Endodermal cell (in vitro differentiated cells): ENCODE results near the gene H2AZ2. TPM values are rescaled to one million over a fixed set of nuclear protein-coding genes. Genes with fewer than 3 reads are reported as not detected.

Source experiments
- DNase-seq: peaks from one replicate; pipeline ENCODE4 v3.0.0-alpha.2; 2017
- H3K27ac ChIP-seq: 2 replicates; pipeline ENCODE4 v1.5.1; 2013; ENCODE audit warnings: mild to moderate bottlenecking, low read depth, low read length, moderate library complexity
- H3K27me3 ChIP-seq: 2 replicates; pipeline ENCODE4 v1.6.1; 2013; ENCODE audit warnings: mild to moderate bottlenecking, low read length, moderate library complexity; ENCODE audit not compliant: insufficient read depth, control insufficient read depth, poor library complexity, severe bottlenecking
- H3K36me3 ChIP-seq: 2 replicates; pipeline ENCODE4 v1.7.0; 2013; ENCODE audit warnings: mild to moderate bottlenecking, low read length, moderate library complexity; ENCODE audit not compliant: control insufficient read depth, insufficient read depth
- H3K4me1 ChIP-seq: one replicate; pipeline ENCODE4 v1.7.0; 2013; ENCODE audit warnings: low read length; ENCODE audit not compliant: control insufficient read depth, insufficient read depth
- H3K4me3 ChIP-seq: 2 replicates; pipeline ENCODE4 v1.5.1; 2013; ENCODE audit warnings: mild to moderate bottlenecking, low read length, moderate library complexity
- H3K9ac ChIP-seq: 2 replicates; pipeline ENCODE4 v1.6.1; 2013; ENCODE audit warnings: mild to moderate bottlenecking, low read length, moderate library complexity; ENCODE audit not compliant: poor library complexity, severe bottlenecking; ENCODE audit errors: extremely low read depth
- H3K9me3 ChIP-seq: 2 replicates; pipeline ENCODE4 v1.6.1; 2013; ENCODE audit warnings: mild to moderate bottlenecking, low read length, moderate library complexity; ENCODE audit not compliant: control insufficient read depth
- H3K27ac Mint-ChIP-seq: 2 replicates; pipeline ENCODE4 v1.8.0; 2020; ENCODE audit warnings: mixed read lengths
- H3K27me3 Mint-ChIP-seq: 2 replicates; pipeline ENCODE4 v1.8.0; 2021; ENCODE audit warnings: mild to moderate bottlenecking, mixed read lengths; ENCODE audit not compliant: insufficient read depth
- H3K36me3 Mint-ChIP-seq: 2 replicates; pipeline ENCODE4 v1.8.0; 2020; ENCODE audit warnings: low read depth, mixed read lengths
- H3K4me1 Mint-ChIP-seq: 2 replicates; pipeline ENCODE4 v1.8.0; 2020; ENCODE audit warnings: mixed read lengths
- H3K4me3 Mint-ChIP-seq: 2 replicates; pipeline ENCODE4 v1.8.0; 2020; ENCODE audit warnings: mild to moderate bottlenecking, moderate library complexity, mixed read lengths
- H3K9me3 Mint-ChIP-seq: 2 replicates; pipeline ENCODE4 v1.8.0; 2020; ENCODE audit warnings: mild to moderate bottlenecking, mixed read lengths
- WGBS, 2 experiments: methylation state at CpG; one replicate each; pipeline versions ENCODE4 v1.1.5 to v1.1.7; 2013; ENCODE audit warnings: missing lambda C conversion rate in 2 of 2, mixed read lengths in 1 of 2; ENCODE audit not compliant: insufficient coverage in 1 of 2, insufficient read length in 1 of 2; 5-methylcytosine and 5-hydroxymethylcytosine counted together
- total RNA-seq, 2 donors: library from RNA; stranded (reverse); fragmentation: NEBNext Ultra II Directional in 1 of 2; extraction: Animal tissue kit (Norgen Biotek cat#: 25700) in 1 of 2; gene quantifications; 2 replicates in 1 of 2; 3 replicates in 1 of 2; pipeline ENCODE4 v1.2.1, GENCODE V29; 2021
- TF ChIP-seq, protein P1 (sequence below): fragments of 200-600 bp; sonication (generic); conservative IDR thresholded peaks from 2 replicates; pipeline ENCODE4 v1.5.0; 2021; ENCODE audit warnings: antibody characterized with exemption, mild to moderate bottlenecking

H2AZ2 gene
- total RNA-seq, 2 donors from 2014 or later: 179 to 201 TPM

DNA sequence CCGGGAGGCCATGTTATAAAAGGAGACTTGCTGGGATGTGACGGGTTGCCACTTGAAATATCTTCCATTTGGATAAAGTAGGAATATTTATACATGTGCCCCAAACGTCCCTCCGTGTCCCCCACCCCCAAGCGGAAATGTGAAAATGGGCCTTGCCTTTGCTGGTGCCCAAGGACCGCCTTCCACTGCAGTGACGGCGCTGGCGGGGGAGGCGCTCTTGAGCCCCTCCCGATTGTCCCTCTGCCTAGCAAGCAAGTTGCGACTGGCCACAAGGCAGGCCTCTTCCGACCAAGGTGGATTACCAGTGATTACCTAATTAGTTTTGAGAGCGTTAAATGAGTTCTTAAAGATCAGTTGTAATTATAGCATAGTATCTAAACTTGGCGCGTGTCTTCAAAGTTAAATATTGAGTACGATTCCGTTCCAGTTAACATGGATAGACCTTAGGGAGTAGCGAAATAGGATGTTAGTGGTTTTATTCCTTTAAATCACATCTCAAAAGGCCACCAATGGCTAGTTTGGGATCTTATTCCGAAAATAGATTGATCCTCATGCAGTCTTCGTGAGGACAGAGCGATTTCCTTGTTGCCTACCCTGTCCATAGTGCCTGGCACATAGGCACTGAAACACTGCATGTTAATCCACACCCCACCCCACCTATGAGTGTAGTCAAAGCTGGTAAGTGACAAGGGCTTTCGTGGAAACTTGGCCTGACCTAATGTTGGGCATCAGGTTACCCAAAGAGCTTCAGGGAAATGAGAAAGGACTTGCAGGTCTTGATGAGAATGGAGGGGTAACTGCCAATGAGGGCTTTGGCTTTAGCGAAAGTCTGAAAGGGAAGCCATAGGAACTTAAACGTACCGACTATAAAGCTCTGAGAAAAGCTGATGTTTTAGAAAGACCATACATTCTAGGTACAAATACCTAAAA is 50.3 kb downstream of the H2AZ2 start:
- WGBS, 2 experiments: 0 to 2% methylated on average over 7 to 26 of the region's 26 CpGs
- peaks cover 51% of the 10 kb centered on the region for H3K36me3 ChIP-seq
- H3K27ac Mint-ChIP-seq: peak overlapping the region; percentile 97

DNA sequence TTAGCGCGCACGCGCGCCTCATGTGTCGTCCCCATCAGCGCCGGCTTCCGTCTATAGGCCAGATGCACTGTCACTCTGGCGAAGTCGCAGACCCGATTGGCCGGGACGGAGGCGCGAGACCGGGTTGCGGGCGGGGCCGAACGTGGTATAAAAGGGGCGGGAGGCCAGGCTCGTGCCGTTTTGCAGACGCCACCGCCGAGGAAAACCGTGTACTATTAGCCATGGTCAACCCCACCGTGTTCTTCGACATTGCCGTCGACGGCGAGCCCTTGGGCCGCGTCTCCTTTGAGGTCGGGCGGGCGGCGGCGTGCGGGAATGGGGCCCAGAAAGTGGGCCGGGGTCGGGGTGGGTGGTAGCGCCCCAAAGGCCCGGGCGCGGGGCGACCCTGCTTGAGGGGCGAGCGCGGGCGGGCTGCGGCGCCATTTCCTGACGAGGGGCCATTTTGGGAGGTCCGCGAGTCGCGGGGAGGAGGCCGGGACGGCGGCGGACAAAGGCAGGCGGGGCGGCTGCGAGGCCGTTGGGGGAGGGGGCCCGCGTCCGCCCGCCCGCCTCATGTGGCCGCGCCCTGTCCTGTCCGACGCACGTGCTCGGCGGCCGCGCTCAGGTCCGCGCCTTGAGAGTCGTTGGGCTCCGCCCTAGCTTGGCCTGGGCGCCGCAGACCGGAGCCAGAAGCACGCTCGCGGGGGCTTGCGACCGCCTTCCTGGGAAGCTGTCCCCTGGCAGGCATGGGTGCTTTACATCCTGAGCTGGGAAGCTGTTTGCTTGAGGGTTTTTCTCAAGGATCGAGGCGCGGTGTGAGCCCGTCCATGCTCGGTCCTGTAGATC is 51.2 kb downstream of the H2AZ2 start, which contains the start of gene PPIA:
Gene PPIA, plus strand, starts transcription at position 178 of the 825 bp plus-strand sequence. Its CDS starts 44 bp downstream, at position 222.
- H3K9me3 ChIP-seq: no peaks in the 10 kb centered on the region
- Mint-ChIP-seq H3K27ac (peak within 1 kb of the TSS; percentile 97), H3K36me3 (peaks cover 42% of the 10 kb centered on the region), H3K4me1 (peaks cover 11% of the 10 kb centered on the region), H3K9me3 (no peaks in the 10 kb centered on the region), H3K27me3 (no peaks in the 10 kb centered on the region), H3K4me3 (peak within 1 kb of the TSS; percentile 87)
- H3K4me1 ChIP-seq: peaks cover 3% of the 10 kb centered on the region
- TF ChIP-seq, protein P1, sequence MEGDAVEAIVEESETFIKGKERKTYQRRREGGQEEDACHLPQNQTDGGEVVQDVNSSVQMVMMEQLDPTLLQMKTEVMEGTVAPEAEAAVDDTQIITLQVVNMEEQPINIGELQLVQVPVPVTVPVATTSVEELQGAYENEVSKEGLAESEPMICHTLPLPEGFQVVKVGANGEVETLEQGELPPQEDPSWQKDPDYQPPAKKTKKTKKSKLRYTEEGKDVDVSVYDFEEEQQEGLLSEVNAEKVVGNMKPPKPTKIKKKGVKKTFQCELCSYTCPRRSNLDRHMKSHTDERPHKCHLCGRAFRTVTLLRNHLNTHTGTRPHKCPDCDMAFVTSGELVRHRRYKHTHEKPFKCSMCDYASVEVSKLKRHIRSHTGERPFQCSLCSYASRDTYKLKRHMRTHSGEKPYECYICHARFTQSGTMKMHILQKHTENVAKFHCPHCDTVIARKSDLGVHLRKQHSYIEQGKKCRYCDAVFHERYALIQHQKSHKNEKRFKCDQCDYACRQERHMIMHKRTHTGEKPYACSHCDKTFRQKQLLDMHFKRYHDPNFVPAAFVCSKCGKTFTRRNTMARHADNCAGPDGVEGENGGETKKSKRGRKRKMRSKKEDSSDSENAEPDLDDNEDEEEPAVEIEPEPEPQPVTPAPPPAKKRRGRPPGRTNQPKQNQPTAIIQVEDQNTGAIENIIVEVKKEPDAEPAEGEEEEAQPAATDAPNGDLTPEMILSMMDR: no peak
- peak within 1 kb of the TSS; percentile 98 for H3K27ac ChIP-seq
- H3K27me3 ChIP-seq: no peaks in the 10 kb centered on the region
- H3K4me3 ChIP-seq: peak within 1 kb of the TSS; percentile 91
- peaks cover 42% of the 10 kb centered on the region for H3K36me3 ChIP-seq
- peak within 1 kb of the TSS; percentile 99 for H3K9ac ChIP-seq
- peak; percentile 81 for DNase-seq
- WGBS, 2 experiments: 0 to 1% methylated on average over 60 to 99 of the region's 99 CpGs

More for the DNA sequence above, 50.3 kb downstream of the H2AZ2 start:
- Mint-ChIP-seq H3K4me3 (peak overlapping the region; percentile 87), H3K9me3 (no peaks in the 10 kb centered on the region), H3K27me3 (no peaks in the 10 kb centered on the region), H3K4me1 (peaks cover 11% of the 10 kb centered on the region), H3K36me3 (peaks cover 51% of the 10 kb centered on the region)
- peak overlapping the region; percentile 98 for H3K27ac ChIP-seq
- peak overlapping the region; percentile 91 for H3K4me3 ChIP-seq
- H3K27me3 ChIP-seq: no peaks in the 10 kb centered on the region
- peak overlapping the region; percentile 99 for H3K9ac ChIP-seq
- TF ChIP-seq, protein P1: peak; percentile 69
- peak; percentile 87 for DNase-seq
- H3K9me3 ChIP-seq: no peaks in the 10 kb centered on the region
- peaks cover 3% of the 10 kb centered on the region for H3K4me1 ChIP-seq

DNA sequence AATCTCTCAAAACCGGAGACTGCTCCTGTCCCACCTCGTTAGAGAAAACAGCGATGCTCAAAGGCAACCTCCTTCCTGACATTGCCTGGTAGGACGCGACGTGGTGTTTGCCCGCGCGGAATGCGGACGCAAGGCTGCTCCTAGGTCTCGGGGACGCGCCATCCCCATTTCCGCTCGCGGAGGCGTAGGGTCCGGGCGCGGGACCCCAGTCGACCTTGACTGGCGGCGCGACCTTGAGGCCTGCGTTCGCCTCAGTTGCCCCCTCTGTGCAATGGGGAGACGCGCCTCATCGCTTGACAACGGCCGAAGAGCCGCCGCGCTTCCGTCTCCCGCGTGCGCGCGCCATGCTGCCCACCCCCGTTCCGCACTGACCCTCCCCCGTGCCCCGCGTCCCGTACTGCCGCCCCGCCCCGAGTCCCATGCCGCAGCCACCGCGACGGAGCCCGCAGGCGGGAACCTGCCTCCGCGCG is 51.8 kb downstream of the H2AZ2 start:
- Histone ChIP-seq H3K4me3 (peak overlapping the region; percentile 91), H3K36me3 (peaks cover 37% of the 10 kb centered on the region), H3K9ac (peak overlapping the region; percentile 99), H3K27ac (peak overlapping the region; percentile 44), H3K9me3 (no peaks in the 10 kb centered on the region), H3K27me3 (no peaks in the 10 kb centered on the region), H3K4me1 (peaks cover 3% of the 10 kb centered on the region)
- Mint-ChIP-seq H3K9me3 (no peaks in the 10 kb centered on the region), H3K4me3 (peak overlapping the region; percentile 87), H3K4me1 (peaks cover 11% of the 10 kb centered on the region), H3K27ac (peak overlapping the region; percentile 97), H3K27me3 (no peaks in the 10 kb centered on the region), H3K36me3 (peaks cover 35% of the 10 kb centered on the region)
- DNase-seq: peak; percentile 99
- TF ChIP-seq, protein P1: no peak
- 0% methylated on average over 11 to 59 of the region's 59 CpGs for WGBS, 2 experiments
